Mesothelial cell of epicardium (in vitro differentiated cells): ENCODE measurements around the gene MARCHF2. TPM values are rescaled to one million over a fixed set of nuclear protein-coding genes. Genes with fewer than 3 reads are reported as not detected.

Source experiments
- DNase-seq, 2 experiments: peaks; one replicate each; pipeline ENCODE4 v3.0.0; 2021; ENCODE audit warnings: low spot score in 2 of 2; ENCODE audit not compliant: unreplicated experiment in 2 of 2
- H3K27ac Mint-ChIP-seq: 2 replicates; pipeline ENCODE4 v1.8.0; 2021; ENCODE audit warnings: mixed read lengths
- H3K27me3 Mint-ChIP-seq: 2 replicates; pipeline ENCODE4 v1.8.0; 2021; ENCODE audit warnings: low read depth, mixed read lengths
- H3K36me3 Mint-ChIP-seq: 2 replicates; pipeline ENCODE4 v1.8.0; 2021; ENCODE audit warnings: mixed read lengths
- H3K4me1 Mint-ChIP-seq: 2 replicates; pipeline ENCODE4 v1.8.0; 2021; ENCODE audit warnings: mixed read lengths
- H3K4me3 Mint-ChIP-seq: 2 replicates; pipeline ENCODE4 v1.8.0; 2021; ENCODE audit warnings: mild to moderate bottlenecking, moderate library complexity, mixed read lengths
- H3K9me3 Mint-ChIP-seq: 2 replicates; pipeline ENCODE4 v1.8.0; 2021; ENCODE audit warnings: mixed read lengths
- total RNA-seq: library from RNA; stranded (reverse); gene quantifications from 3 replicates; pipeline ENCODE4 v1.2.1, GENCODE V29; 2021
- TF ChIP-seq, protein P1 (sequence below): fragments of 200-600 bp; sonication (generic); IDR thresholded peaks from one replicate; pipeline ENCODE4 v1.5.0; 2021; ENCODE audit warnings: antibody characterized with exemption; ENCODE audit not compliant: unreplicated experiment

The MARCHF2 gene
- total RNA-seq, 1 donor from 2014 or later, result 21.4 TPM

- TF ChIP-seq, protein P1, sequence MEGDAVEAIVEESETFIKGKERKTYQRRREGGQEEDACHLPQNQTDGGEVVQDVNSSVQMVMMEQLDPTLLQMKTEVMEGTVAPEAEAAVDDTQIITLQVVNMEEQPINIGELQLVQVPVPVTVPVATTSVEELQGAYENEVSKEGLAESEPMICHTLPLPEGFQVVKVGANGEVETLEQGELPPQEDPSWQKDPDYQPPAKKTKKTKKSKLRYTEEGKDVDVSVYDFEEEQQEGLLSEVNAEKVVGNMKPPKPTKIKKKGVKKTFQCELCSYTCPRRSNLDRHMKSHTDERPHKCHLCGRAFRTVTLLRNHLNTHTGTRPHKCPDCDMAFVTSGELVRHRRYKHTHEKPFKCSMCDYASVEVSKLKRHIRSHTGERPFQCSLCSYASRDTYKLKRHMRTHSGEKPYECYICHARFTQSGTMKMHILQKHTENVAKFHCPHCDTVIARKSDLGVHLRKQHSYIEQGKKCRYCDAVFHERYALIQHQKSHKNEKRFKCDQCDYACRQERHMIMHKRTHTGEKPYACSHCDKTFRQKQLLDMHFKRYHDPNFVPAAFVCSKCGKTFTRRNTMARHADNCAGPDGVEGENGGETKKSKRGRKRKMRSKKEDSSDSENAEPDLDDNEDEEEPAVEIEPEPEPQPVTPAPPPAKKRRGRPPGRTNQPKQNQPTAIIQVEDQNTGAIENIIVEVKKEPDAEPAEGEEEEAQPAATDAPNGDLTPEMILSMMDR, result no peak
- H3K9me3 Mint-ChIP-seq, result no peaks in the 10 kb centered on the region
- no peaks in the 10 kb centered on the region for H3K4me1 Mint-ChIP-seq
- no peak overlapping the region for H3K4me3 Mint-ChIP-seq
- no peak for DNase-seq
- H3K27me3 Mint-ChIP-seq, result no peaks in the 10 kb centered on the region
- H3K36me3 Mint-ChIP-seq, result peaks cover 33% of the 10 kb centered on the region
- H3K27ac Mint-ChIP-seq, result no peak overlapping the region
Measured at GRCh38 chr19:8477889-8478288, 64.8 kb downstream of the MARCHF2 start.

- TF ChIP-seq, protein P1, result no peak
- DNase-seq, result no peak
- no peaks in the 10 kb centered on the region for H3K9me3 Mint-ChIP-seq
- no peak overlapping the region for H3K4me3 Mint-ChIP-seq
- no peaks in the 10 kb centered on the region for H3K27me3 Mint-ChIP-seq
- peaks cover 37% of the 10 kb centered on the region for H3K36me3 Mint-ChIP-seq
- peak overlapping the region; percentile 21 for H3K27ac Mint-ChIP-seq
- no peaks in the 10 kb centered on the region for H3K4me1 Mint-ChIP-seq
Measured at GRCh38 chr19:8478598-8478997, 65.5 kb downstream of the MARCHF2 start.

DNA sequence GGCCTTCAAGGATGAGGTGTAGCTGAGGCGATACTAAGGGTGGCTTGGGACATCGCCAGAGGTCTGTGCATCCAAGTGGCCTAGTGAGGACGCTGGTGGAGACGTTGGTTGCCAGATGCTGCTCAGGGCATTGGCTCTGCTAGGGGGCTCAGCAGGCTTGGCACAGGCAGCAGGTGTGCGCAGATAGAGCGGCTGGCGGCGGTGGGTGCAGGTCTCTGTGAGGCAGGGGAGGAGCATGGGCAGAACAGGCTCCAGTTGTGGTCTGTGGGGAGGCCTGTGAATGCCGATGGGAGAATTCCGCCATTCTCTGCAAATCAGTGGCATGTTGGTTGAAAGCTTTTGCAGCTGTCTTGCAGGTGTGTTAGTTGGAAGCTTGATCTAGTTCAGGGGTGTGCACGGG lies 68.1 kb downstream of the MARCHF2 start:
- H3K36me3 Mint-ChIP-seq, result peaks cover 20% of the 10 kb centered on the region
- no peaks in the 10 kb centered on the region for H3K9me3 Mint-ChIP-seq
- TF ChIP-seq, protein P1, result no peak
- H3K27ac Mint-ChIP-seq, result peak overlapping the region; percentile 19
- H3K4me1 Mint-ChIP-seq, result no peaks in the 10 kb centered on the region
- H3K4me3 Mint-ChIP-seq, result no peak overlapping the region
- H3K27me3 Mint-ChIP-seq, result no peaks in the 10 kb centered on the region
- DNase-seq, result no peak

- no peak for DNase-seq
- H3K27me3 Mint-ChIP-seq, result no peaks in the 10 kb centered on the region
- no peaks in the 10 kb centered on the region for H3K4me1 Mint-ChIP-seq
- no peak overlapping the region for H3K4me3 Mint-ChIP-seq
- no peaks in the 10 kb centered on the region for H3K9me3 Mint-ChIP-seq
- peak overlapping the region; percentile 19 for H3K27ac Mint-ChIP-seq
- peaks cover 21% of the 10 kb centered on the region for H3K36me3 Mint-ChIP-seq
- TF ChIP-seq, protein P1, result no peak
Measured at GRCh38 chr19:8481616-8482015, 68.5 kb downstream of the MARCHF2 start.

- peaks cover 30% of the 10 kb centered on the region for H3K36me3 Mint-ChIP-seq
- TF ChIP-seq, protein P1, result no peak
- no peaks in the 10 kb centered on the region for H3K27me3 Mint-ChIP-seq
- DNase-seq, result no peak
- H3K4me1 Mint-ChIP-seq, result no peaks in the 10 kb centered on the region
- H3K9me3 Mint-ChIP-seq, result no peaks in the 10 kb centered on the region
- H3K27ac Mint-ChIP-seq, result no peak overlapping the region
- no peak overlapping the region for H3K4me3 Mint-ChIP-seq
Measured at GRCh38 chr19:8482696-8483095, 69.6 kb downstream of the MARCHF2 start.

GRCh38 chr19:8483165-8483564 lies 70.1 kb downstream of the MARCHF2 start:
- no peak overlapping the region for H3K27ac Mint-ChIP-seq
- H3K4me1 Mint-ChIP-seq, result no peaks in the 10 kb centered on the region
- H3K9me3 Mint-ChIP-seq, result no peaks in the 10 kb centered on the region
- DNase-seq, result no peak
- no peaks in the 10 kb centered on the region for H3K27me3 Mint-ChIP-seq
- TF ChIP-seq, protein P1, result no peak
- H3K36me3 Mint-ChIP-seq, result peaks cover 33% of the 10 kb centered on the region
- H3K4me3 Mint-ChIP-seq, result no peak overlapping the region
